ENCODE data around the gene ISYNA1.

The ISYNA1 gene

GRCh38 chr19:18478545-18479311, 40.8 kb upstream of the ISYNA1 start:
- DNase-seq (ENCODE audit: low read depth): peak; percentile 79
- no peak overlapping the region for H3K4me3 ChIP-seq (ENCODE audit: control insufficient read depth, low read depth, low read length)
- no peak for TF ChIP-seq CTCF (IDR thresholded peaks at IDR 0.05; ENCODE audit: control insufficient read depth, insufficient read depth, low read depth, low read length, missing control alignments)

GRCh38 chr19:18477974-18478373, 40.0 kb upstream of the ISYNA1 start:
- TF ChIP-seq CTCF (IDR thresholded peaks at IDR 0.05; ENCODE audit: control insufficient read depth, insufficient read depth, low read depth, low read length, missing control alignments): no peak
- H3K4me3 ChIP-seq (ENCODE audit: control insufficient read depth, low read depth, low read length): no peak overlapping the region
- DNase-seq (ENCODE audit: low read depth): no peak

- TF ChIP-seq CTCF (IDR thresholded peaks at IDR 0.05; ENCODE audit: control insufficient read depth, insufficient read depth, low read depth, low read length, missing control alignments): no peak
- no peak for DNase-seq (ENCODE audit: low read depth)
- no peak overlapping the region for H3K4me3 ChIP-seq (ENCODE audit: control insufficient read depth, low read depth, low read length)
Measured at GRCh38 chr19:18477042-18477779, 39.3 kb upstream of the ISYNA1 start.

- H3K4me3 ChIP-seq (ENCODE audit: control insufficient read depth, low read depth, low read length): no peak overlapping the region
- no peak for TF ChIP-seq CTCF (IDR thresholded peaks at IDR 0.05; ENCODE audit: control insufficient read depth, insufficient read depth, low read depth, low read length, missing control alignments)
- no peak for DNase-seq (ENCODE audit: low read depth)
Measured at GRCh38 chr19:18476507-18477041, 38.6 kb upstream of the ISYNA1 start.

GRCh38 chr19:18475762-18476331, 37.9 kb upstream of the ISYNA1 start:
- TF ChIP-seq CTCF (IDR thresholded peaks at IDR 0.05; ENCODE audit: control insufficient read depth, insufficient read depth, low read depth, low read length, missing control alignments): no peak
- H3K4me3 ChIP-seq (ENCODE audit: control insufficient read depth, low read depth, low read length): no peak overlapping the region
- no peak for DNase-seq (ENCODE audit: low read depth)

- DNase-seq (ENCODE audit: low read depth): no peak
- H3K4me3 ChIP-seq (ENCODE audit: control insufficient read depth, low read depth, low read length): no peak overlapping the region
- TF ChIP-seq CTCF (IDR thresholded peaks at IDR 0.05; ENCODE audit: control insufficient read depth, insufficient read depth, low read depth, low read length, missing control alignments): no peak
Measured at GRCh38 chr19:18475004-18475453, 37.1 kb upstream of the ISYNA1 start.
